ENCODE results near the gene CCDC61.

GRCh38 chr19:45996933-45997332 is 1.7 kb downstream of the CCDC61 start:
- TF ChIP-seq POLR2A (IDR thresholded peaks at IDR 0.05; ENCODE audit: low read length) (no peak), GATA1 (IDR thresholded peaks at IDR 0.05; ENCODE audit: low read depth, low read length) (no peak)
